A549 (cell line): Measurements from ENCODE around the gene UNC13A. TPM values are rescaled to one million over a fixed set of nuclear protein-coding genes. Genes with fewer than 3 reads are reported as not detected.
A peak's percentile ranks its signal among the peaks of the same experiment; 100 is the strongest.

Source experiments
- ATAC-seq, 2 experiments: fragments of 200-7000 bp in 1 of 2; fragments of >200 bp in 1 of 2; cut with Nextera tagmentation in 1 of 2; cut with Tn5 transposase in 1 of 2; 3 replicates each; pipeline versions ENCODE4 v1.8.0 to v1.9.1; 2018 to 2020; ENCODE audit warnings: mild to moderate bottlenecking in 1 of 2, moderate library complexity in 1 of 2
- CTCF ChIA-PET: fragments of 300-600 bp; sonication (Branson Sonifier 250); formaldehyde crosslinking; extraction: SDS; loops from one replicate; lab custom pipeline; 2021; ENCODE audit warnings: antibody characterized with exemption, inconsistent platforms; lab: Yijun Ruan, JAX
- POLR2A ChIA-PET: fragments of 350-600 bp; formaldehyde crosslinking; extraction: SDS; loops from one replicate; lab custom pipeline; 2021; ENCODE audit warnings: antibody characterized with exemption, inconsistent platforms; lab: Yijun Ruan, JAX
- DNase-seq, 2 experiments: peaks; one replicate each; pipeline versions ENCODE4 v3.0.0 to v3.0.0-alpha.2; 2011 to 2016; ENCODE audit warnings: low read depth in 1 of 2, low spot score in 1 of 2
- FAIRE-seq: peaks from 2 replicates; lab custom pipeline; 2011; peaks lifted over from hg19 to GRCh38; lab: Jason Lieb, UNC
- H3K27ac ChIP-seq, 2 experiments: fragments of >200 bp; sonication (Bioruptor Twin); formaldehyde crosslinking; 3 replicates each; pipeline ENCODE4 v1.5.1; 2016 to 2017
- H3K4me1 ChIP-seq: fragments of >200 bp; sonication (Bioruptor Twin); formaldehyde crosslinking; 3 replicates; pipeline ENCODE4 v1.6.1; 2016
- H3K4me2 ChIP-seq: fragments of >200 bp; sonication (Bioruptor Twin); formaldehyde crosslinking; 3 replicates; pipeline ENCODE4 v1.6.1; 2016
- H3K4me3 ChIP-seq: fragments of >200 bp; sonication (Bioruptor Twin); formaldehyde crosslinking; 3 replicates; pipeline ENCODE4 v1.5.1; 2016
- H3K9me3 ChIP-seq: fragments of >200 bp; sonication (Bioruptor Twin); formaldehyde crosslinking; 3 replicates; pipeline ENCODE4 v1.6.1; 2016
- EHMT2 ChIP-seq: fragments of 200-600 bp; sonication (generic); IDR thresholded peaks from 2 replicates; pipeline ENCODE4 v1.6.1; 2016; ENCODE audit warnings: antibody characterized with exemption, low read depth, mild to moderate bottlenecking, moderate library complexity
- FOSL2 ChIP-seq, 2 experiments: fragments of 450-650 bp in 1 of 2; fragments of >200 bp in 1 of 2; sonication (Bioruptor Twin) in 1 of 2; formaldehyde crosslinking; IDR thresholded peaks; 2 replicates each; pipeline versions ENCODE4 v1.5.0 to v1.6.1; 2016 to 2020; ENCODE audit warnings: mild to moderate bottlenecking in 1 of 2, moderate library complexity in 1 of 2
- HOXB13 ChIP-seq: fragments of 250-450 bp; sonication (Bioruptor Pico); IDR thresholded peaks from 2 replicates; pipeline ENCODE4 v1.5.0; 2020; ENCODE audit warnings: low read depth, mild to moderate bottlenecking, moderate library complexity
- HOXB5 ChIP-seq: fragments of 250-450 bp; sonication (Bioruptor Pico); IDR thresholded peaks from 2 replicates; pipeline ENCODE4 v1.5.0; 2020; ENCODE audit warnings: mild to moderate bottlenecking, moderate library complexity
- JUN ChIP-seq, 2 experiments: fragments of >200 bp; sonication (Bioruptor Twin); formaldehyde crosslinking; IDR thresholded peaks; 2 replicates in 1 of 2; 3 replicates in 1 of 2; pipeline ENCODE4 v1.6.1; 2016 to 2017
- MAFK ChIP-seq: fragments of 450-650 bp; IDR thresholded peaks from 2 replicates; pipeline ENCODE4 v1.6.1; 2014; ENCODE audit not compliant: partially characterized antibody
- MYC ChIP-seq: IDR thresholded peaks from 2 replicates; pipeline ENCODE4 v1.6.1; 2012; ENCODE audit warnings: mild to moderate bottlenecking, inconsistent platforms, low read length, improper control_type of control experiment, borderline replicate concordance
- NR3C1 ChIP-seq: fragments of >200 bp; sonication (Bioruptor Twin); formaldehyde crosslinking; IDR thresholded peaks from 3 replicates; pipeline ENCODE4 v1.6.1; 2017
- PHF8 ChIP-seq: fragments of 200-600 bp; sonication (generic); IDR thresholded peaks from 2 replicates; pipeline ENCODE4 v1.6.1; 2016; ENCODE audit warnings: low read depth, mild to moderate bottlenecking, antibody characterized with exemption, moderate library complexity, borderline replicate concordance
- TFCP2L1 ChIP-seq: fragments of 250-450 bp; sonication (Bioruptor Pico); IDR thresholded peaks from 2 replicates; pipeline ENCODE4 v1.5.0; 2021; ENCODE audit warnings: mild to moderate bottlenecking
- TP53 ChIP-seq: fragments of 250-450 bp; sonication (Bioruptor Pico); IDR thresholded peaks from 2 replicates; pipeline ENCODE4 v1.5.0; 2021; ENCODE audit warnings: mild to moderate bottlenecking, moderate library complexity
- WGBS: methylation state at CpG from one replicate; pipeline ENCODE4 v1.1.6; 2017; ENCODE audit errors: missing lambda C conversion rate; 5-methylcytosine and 5-hydroxymethylcytosine counted together
- polyA plus RNA-seq, 4 experiments: library from polyadenylated mRNA; depleted of rRNA in 3 of 4; stranded (reverse); fragments of >200 nt; fragmentation: RNase III in 1 of 4; extraction: RNeasy Plus Mini Kit Qiagen cat#74134 plus additional on column Dnase treatment in 1 of 4; gene quantifications; 2 replicates in 3 of 4; 3 replicates in 1 of 4; pipeline ENCODE4 v1.2.3, GENCODE V29; 2011 to 2017
- TF ChIP-seq, protein P1 (sequence below): fragments of 200-600 bp; sonication (generic); IDR thresholded peaks from 2 replicates; pipeline ENCODE4 v1.6.1; 2016; ENCODE audit warnings: antibody characterized with exemption, mild to moderate bottlenecking, moderate library complexity
- TF ChIP-seq, protein P2 (sequence below): fragments of 150-350 bp; IDR thresholded peaks from 2 replicates; pipeline ENCODE4 v1.6.1; 2014; ENCODE audit warnings: low read depth, mild to moderate bottlenecking, low read length
- TF ChIP-seq, protein P3 (sequence below): IDR thresholded peaks from 2 replicates; pipeline ENCODE4 v1.6.1; 2012
- TF ChIP-seq, protein P4 (sequence below): IDR thresholded peaks from 2 replicates; pipeline ENCODE4 v1.6.1; 2012
- TF ChIP-seq, protein P5 (sequence below): fragments of >200 bp; sonication (Bioruptor Twin); formaldehyde crosslinking; IDR thresholded peaks from 3 replicates; pipeline ENCODE4 v1.6.1; 2016

The UNC13A gene
- polyA plus RNA-seq, 2 of the 4 experiments (the other 2 are of a cell fraction): 3.1 to 4.2 TPM

DNA sequence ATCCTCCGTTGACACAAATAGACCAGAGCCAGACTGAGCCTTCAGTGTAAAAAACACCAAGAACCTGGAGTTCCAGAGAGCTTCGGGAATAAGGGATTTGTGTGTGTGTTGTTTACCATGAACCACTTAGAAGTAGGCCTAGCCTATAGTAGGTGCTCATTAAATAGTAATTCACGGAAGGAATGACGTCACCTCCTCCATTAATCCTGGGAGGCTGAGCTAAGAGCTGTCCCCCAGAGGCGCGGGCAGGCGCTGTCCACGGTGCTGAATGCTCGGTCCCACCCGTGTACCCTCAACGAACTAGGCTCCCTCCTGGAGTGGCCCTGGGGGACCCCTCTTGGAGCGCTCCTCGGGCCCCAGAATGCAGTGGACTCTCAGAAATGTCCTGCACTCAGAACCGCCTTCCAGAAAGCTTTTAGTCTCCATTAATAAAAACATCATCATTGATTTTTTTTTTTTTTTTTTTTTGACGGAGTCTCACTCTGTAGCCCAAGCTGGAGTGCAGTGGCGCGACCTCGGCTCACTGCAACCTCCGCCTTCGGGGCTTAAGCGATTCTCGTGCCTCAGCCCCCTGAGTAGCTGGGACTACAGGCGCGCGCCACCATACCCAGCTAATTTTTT lies 6.5 kb downstream of the UNC13A start:
- ATAC-seq: no peak
- TF ChIP-seq, protein P1, sequence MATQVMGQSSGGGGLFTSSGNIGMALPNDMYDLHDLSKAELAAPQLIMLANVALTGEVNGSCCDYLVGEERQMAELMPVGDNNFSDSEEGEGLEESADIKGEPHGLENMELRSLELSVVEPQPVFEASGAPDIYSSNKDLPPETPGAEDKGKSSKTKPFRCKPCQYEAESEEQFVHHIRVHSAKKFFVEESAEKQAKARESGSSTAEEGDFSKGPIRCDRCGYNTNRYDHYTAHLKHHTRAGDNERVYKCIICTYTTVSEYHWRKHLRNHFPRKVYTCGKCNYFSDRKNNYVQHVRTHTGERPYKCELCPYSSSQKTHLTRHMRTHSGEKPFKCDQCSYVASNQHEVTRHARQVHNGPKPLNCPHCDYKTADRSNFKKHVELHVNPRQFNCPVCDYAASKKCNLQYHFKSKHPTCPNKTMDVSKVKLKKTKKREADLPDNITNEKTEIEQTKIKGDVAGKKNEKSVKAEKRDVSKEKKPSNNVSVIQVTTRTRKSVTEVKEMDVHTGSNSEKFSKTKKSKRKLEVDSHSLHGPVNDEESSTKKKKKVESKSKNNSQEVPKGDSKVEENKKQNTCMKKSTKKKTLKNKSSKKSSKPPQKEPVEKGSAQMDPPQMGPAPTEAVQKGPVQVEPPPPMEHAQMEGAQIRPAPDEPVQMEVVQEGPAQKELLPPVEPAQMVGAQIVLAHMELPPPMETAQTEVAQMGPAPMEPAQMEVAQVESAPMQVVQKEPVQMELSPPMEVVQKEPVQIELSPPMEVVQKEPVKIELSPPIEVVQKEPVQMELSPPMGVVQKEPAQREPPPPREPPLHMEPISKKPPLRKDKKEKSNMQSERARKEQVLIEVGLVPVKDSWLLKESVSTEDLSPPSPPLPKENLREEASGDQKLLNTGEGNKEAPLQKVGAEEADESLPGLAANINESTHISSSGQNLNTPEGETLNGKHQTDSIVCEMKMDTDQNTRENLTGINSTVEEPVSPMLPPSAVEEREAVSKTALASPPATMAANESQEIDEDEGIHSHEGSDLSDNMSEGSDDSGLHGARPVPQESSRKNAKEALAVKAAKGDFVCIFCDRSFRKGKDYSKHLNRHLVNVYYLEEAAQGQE: peak; percentile 91
- no peak for TF ChIP-seq NR3C1
- TF ChIP-seq, all 56 proteins: peak for 1
- POLR2A ChIA-PET: no interaction called here
- Histone ChIP-seq H3K27ac (no peak overlapping the region), H3K4me2 (no peak overlapping the region), H3K4me3 (no peak overlapping the region), H3K9me3 (no peaks in the 10 kb centered on the region), H3K4me1 (peaks cover 24% of the 10 kb centered on the region)
- FAIRE-seq: no peak
- 88% methylated on average over 23 of the region's 25 CpGs for WGBS
- CTCF ChIA-PET: no interaction called here
- DNase-seq: no peak

DNA sequence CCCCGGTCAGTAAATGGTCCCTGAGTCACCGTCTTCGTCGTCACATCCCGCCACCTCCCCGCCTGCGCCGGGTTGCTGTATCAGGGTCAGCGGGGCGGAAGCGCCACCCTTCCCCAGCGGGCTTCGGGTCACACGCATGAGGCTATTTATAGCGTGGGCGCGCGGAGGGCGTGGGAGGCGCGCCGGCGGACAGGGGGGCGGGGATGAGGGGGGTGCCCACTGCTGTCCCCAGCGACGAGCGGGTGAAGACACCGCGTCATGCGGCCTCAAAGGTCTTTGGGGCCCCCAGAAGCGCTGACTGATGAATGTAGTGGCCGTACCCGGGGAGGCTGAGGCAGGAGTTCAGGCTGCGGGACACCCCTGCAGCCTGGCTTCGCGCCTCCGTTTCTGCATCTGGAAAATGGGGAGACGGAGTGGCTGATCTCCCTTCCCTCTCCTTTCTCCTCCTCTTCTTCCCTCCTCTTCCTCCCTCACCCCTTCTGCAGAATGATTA lies 7.9 kb downstream of the UNC13A start:
- WGBS: 5% methylated on average over 15 of the region's 38 CpGs
- CTCF ChIA-PET: interaction anchor here (0.6 kb wide), 1 partner anchor 73 kb away, joined by 4 read pairs; no protein-coding TSS in a partner anchor
- no peaks in the 10 kb centered on the region for H3K9me3 ChIP-seq
- peak; percentile 89 to 95 for ATAC-seq
- DNase-seq: peak; percentile 71 to 75
- TF ChIP-seq EHMT2 (no peak), HOXB13 (no peak), TP53 (CRISPR knock-in tag) (no peak), TFCP2L1 (CRISPR knock-in tag) (no peak), PHF8 (no peak), MYC (no peak), FOSL2 (IDR thresholded peaks at IDR 0.05) (no peak), FOSL2 (CRISPR knock-in tag; IDR thresholded peaks at IDR 0.05) (peak; percentile 63), JUN (IDR thresholded peaks at IDR 0.05) (0 out of 5 replicates have a peak, but pooled peaks of 1 of the 2 experiments have one; percentile 15), MAFK (no peak), HOXB5 (no peak)
- TF ChIP-seq, protein P2, sequence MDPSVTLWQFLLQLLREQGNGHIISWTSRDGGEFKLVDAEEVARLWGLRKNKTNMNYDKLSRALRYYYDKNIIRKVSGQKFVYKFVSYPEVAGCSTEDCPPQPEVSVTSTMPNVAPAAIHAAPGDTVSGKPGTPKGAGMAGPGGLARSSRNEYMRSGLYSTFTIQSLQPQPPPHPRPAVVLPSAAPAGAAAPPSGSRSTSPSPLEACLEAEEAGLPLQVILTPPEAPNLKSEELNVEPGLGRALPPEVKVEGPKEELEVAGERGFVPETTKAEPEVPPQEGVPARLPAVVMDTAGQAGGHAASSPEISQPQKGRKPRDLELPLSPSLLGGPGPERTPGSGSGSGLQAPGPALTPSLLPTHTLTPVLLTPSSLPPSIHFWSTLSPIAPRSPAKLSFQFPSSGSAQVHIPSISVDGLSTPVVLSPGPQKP: no peak
- TF ChIP-seq, protein P3, sequence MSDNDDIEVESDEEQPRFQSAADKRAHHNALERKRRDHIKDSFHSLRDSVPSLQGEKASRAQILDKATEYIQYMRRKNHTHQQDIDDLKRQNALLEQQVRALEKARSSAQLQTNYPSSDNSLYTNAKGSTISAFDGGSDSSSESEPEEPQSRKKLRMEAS: 0 out of 2 replicates have a peak, but pooled peaks have one; percentile 20
- TF ChIP-seq, protein P4, sequence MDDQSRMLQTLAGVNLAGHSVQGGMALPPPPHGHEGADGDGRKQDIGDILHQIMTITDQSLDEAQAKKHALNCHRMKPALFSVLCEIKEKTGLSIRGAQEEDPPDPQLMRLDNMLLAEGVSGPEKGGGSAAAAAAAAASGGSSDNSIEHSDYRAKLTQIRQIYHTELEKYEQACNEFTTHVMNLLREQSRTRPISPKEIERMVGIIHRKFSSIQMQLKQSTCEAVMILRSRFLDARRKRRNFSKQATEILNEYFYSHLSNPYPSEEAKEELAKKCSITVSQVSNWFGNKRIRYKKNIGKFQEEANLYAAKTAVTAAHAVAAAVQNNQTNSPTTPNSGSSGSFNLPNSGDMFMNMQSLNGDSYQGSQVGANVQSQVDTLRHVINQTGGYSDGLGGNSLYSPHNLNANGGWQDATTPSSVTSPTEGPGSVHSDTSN: no peak
- TF ChIP-seq, protein P1: no peak
- TF ChIP-seq, protein P5, sequence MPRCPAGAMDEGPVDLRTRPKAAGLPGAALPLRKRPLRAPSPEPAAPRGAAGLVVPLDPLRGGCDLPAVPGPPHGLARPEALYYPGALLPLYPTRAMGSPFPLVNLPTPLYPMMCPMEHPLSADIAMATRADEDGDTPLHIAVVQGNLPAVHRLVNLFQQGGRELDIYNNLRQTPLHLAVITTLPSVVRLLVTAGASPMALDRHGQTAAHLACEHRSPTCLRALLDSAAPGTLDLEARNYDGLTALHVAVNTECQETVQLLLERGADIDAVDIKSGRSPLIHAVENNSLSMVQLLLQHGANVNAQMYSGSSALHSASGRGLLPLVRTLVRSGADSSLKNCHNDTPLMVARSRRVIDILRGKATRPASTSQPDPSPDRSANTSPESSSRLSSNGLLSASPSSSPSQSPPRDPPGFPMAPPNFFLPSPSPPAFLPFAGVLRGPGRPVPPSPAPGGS: no peak
- TF ChIP-seq, all 56 proteins: peak for 3
- FAIRE-seq: no peak
- POLR2A ChIA-PET: interaction anchor here (0.6 kb wide), 1 partner anchor 74 kb away, joined by 8 read pairs; no protein-coding TSS in a partner anchor
- peak overlapping the region; percentile 59 to 82; a peak in 5 of 6 replicates for H3K27ac ChIP-seq
- peak overlapping the region; percentile 97 for H3K4me2 ChIP-seq
- H3K4me1 ChIP-seq: peaks cover 14% of the 10 kb centered on the region
- peak overlapping the region; percentile 43 for H3K4me3 ChIP-seq
